ENCODE data around the gene MYO16. TPM values are rescaled to one million over a fixed set of nuclear protein-coding genes. Genes with fewer than 3 reads are reported as not detected.

MYO16 gene
- polyA plus RNA-seq, 1 donor from 2014 or later = 2.5 TPM

- H3K4me2 ChIP-seq (ENCODE audit: low read length) = no peak overlapping the region
- no peak overlapping the region for H3K27ac ChIP-seq (ENCODE audit: low read length)
- H3K9me2 ChIP-seq (ENCODE audit: insufficient read depth, low read length) = no peaks in the 10 kb centered on the region
- no peaks in the 10 kb centered on the region for H3K9me3 ChIP-seq (ENCODE audit: low read length)
- H3K9ac ChIP-seq (ENCODE audit: low read length) = no peak overlapping the region
- H4K20me1 ChIP-seq (ENCODE audit: insufficient read depth) = no peaks in the 10 kb centered on the region
- no peaks in the 10 kb centered on the region for H3K79me2 ChIP-seq (replicated peaks; ENCODE audit: insufficient read depth, low read length)
- no peaks in the 10 kb centered on the region for H3K27me3 ChIP-seq (ENCODE audit: insufficient read depth, low read depth, low read length)
- no peaks in the 10 kb centered on the region for H3F3A ChIP-seq (ENCODE audit: insufficient read depth, low read length, poor library complexity, severe bottlenecking)
- no peak overlapping the region for H3K4me3 ChIP-seq (ENCODE audit: low read length)
- TF ChIP-seq TAF1 (IDR thresholded peaks at IDR 0.05; ENCODE audit: low read depth) (no peak), RAD21 (conservative IDR thresholded peaks at IDR 0.05) (no peak), POLR2AphosphoS5 (IDR thresholded peaks at IDR 0.05) (no peak)
- TF ChIP-seq, protein P1, sequence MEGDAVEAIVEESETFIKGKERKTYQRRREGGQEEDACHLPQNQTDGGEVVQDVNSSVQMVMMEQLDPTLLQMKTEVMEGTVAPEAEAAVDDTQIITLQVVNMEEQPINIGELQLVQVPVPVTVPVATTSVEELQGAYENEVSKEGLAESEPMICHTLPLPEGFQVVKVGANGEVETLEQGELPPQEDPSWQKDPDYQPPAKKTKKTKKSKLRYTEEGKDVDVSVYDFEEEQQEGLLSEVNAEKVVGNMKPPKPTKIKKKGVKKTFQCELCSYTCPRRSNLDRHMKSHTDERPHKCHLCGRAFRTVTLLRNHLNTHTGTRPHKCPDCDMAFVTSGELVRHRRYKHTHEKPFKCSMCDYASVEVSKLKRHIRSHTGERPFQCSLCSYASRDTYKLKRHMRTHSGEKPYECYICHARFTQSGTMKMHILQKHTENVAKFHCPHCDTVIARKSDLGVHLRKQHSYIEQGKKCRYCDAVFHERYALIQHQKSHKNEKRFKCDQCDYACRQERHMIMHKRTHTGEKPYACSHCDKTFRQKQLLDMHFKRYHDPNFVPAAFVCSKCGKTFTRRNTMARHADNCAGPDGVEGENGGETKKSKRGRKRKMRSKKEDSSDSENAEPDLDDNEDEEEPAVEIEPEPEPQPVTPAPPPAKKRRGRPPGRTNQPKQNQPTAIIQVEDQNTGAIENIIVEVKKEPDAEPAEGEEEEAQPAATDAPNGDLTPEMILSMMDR (IDR thresholded peaks at IDR 0.05; ENCODE audit: poor library complexity, severe bottlenecking) = no peak
- no peak overlapping the region for H2AFZ ChIP-seq (ENCODE audit: low read depth, low read length)
- no peaks in the 10 kb centered on the region for H3K36me3 ChIP-seq (ENCODE audit: insufficient read depth, low read length)
Observed at GRCh38 chr13:109119896-109120295, 490.5 kb downstream of the MYO16 start.

DNA sequence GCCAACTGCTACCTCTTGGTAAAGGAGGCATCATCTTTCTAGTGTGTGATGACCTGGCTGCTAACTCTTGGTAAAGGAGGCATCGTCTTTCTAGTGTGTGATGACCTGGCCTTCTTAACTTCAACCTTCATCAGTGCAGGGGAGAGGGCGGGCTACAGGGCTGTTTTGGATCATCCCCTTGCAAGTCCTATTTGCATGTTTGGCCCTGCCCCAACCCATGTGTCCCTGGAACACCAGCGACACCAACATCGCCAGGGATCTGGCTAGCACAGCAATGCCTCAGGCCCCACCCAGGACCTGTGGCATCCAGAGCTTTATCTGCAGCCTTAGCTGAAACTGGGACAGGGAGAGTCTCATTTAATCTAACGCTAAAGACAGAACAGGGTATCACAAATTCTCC, 492.4 kb downstream of the MYO16 start:
- no peak overlapping the region for H3K27ac ChIP-seq (ENCODE audit: low read length)

More for the DNA sequence above, 492.4 kb downstream of the MYO16 start:
- Histone ChIP-seq H3F3A (ENCODE audit: insufficient read depth, low read length, poor library complexity, severe bottlenecking) (no peaks in the 10 kb centered on the region), H2AFZ (ENCODE audit: low read depth, low read length) (no peak overlapping the region), H3K79me2 (replicated peaks; ENCODE audit: insufficient read depth, low read length) (no peaks in the 10 kb centered on the region), H3K9ac (ENCODE audit: low read length) (no peak overlapping the region), H3K9me2 (ENCODE audit: insufficient read depth, low read length) (no peaks in the 10 kb centered on the region), H3K27me3 (ENCODE audit: insufficient read depth, low read depth, low read length) (no peaks in the 10 kb centered on the region), H3K36me3 (ENCODE audit: insufficient read depth, low read length) (no peaks in the 10 kb centered on the region), H3K4me3 (ENCODE audit: low read length) (no peak overlapping the region), H3K4me2 (ENCODE audit: low read length) (no peak overlapping the region), H4K20me1 (ENCODE audit: insufficient read depth) (no peaks in the 10 kb centered on the region), H3K9me3 (ENCODE audit: low read length) (no peaks in the 10 kb centered on the region)
- TF ChIP-seq EZH2 (IDR thresholded peaks at IDR 0.05; ENCODE audit: borderline replicate concordance, insufficient read depth, low read length, poor library complexity, severe bottlenecking) (no peak), RAD21 (conservative IDR thresholded peaks at IDR 0.05) (no peak), EP300 (conservative IDR thresholded peaks at IDR 0.05; ENCODE audit: poor library complexity, severe bottlenecking) (no peak), MXI1 (conservative IDR thresholded peaks at IDR 0.05; ENCODE audit: poor library complexity, severe bottlenecking) (no peak), POLR2AphosphoS5 (IDR thresholded peaks at IDR 0.05) (no peak), REST (IDR thresholded peaks at IDR 0.05; ENCODE audit: borderline replicate concordance) (no peak), TAF1 (IDR thresholded peaks at IDR 0.05; ENCODE audit: low read depth) (no peak), SMC3 (conservative IDR thresholded peaks at IDR 0.05; ENCODE audit: poor library complexity) (no peak)
- TF ChIP-seq, protein P1 (IDR thresholded peaks at IDR 0.05; ENCODE audit: poor library complexity, severe bottlenecking) = no peak

Data from neural cell (in vitro differentiated cells).